ENCODE measurements around the gene TTC28.

Gene TTC28

DNA sequence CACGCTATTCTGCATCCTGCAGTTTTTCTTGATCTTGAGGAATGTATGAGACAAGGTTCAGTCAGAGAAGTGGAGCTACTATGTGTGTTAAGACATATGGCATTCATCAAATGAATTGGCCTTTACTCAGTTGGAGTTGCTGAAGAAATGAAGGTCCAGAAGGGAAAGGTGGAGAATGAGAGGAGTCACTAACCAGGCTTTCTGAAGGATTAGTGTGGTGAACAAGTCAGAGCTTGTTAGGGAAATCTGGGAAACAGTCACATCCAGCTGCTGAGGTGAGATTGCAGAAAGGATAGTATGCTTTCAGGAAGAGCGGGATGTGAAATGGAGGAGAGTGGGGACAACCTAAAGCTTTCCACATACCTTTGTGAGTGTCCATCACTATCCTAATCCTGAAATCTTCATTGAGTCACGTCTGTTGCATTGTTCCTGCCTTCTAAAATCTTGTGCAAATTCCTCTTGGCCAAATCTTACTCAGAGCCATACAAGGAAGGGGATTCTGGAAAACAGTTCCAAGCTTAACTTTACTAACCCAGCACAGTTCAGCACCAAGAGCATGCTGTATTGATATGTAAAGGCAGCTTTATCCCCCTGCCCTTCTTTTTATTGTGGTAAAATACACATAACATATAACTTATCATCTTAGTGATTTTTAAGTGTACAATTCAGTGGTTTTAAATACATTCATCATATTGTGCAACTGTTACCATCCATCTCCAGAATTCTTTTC is 749.1 kb downstream of the TTC28 start:
- DNase-seq, result no peak

Data from stimulated activated CD4-positive, alpha-beta T cell treated with anti-CD3 and anti-CD28 coated beads, Interleukin-4, amount 100 ng/mL, for 24 hours (primary cell).